Measurements from ENCODE around the gene SLC22A6. TPM values are rescaled to one million over a fixed set of nuclear protein-coding genes. Genes with fewer than 3 reads are reported as not detected.

Gene SLC22A6
- total RNA-seq, 1 donor from 2014 or later = not detected

- Mint-ChIP-seq H3K9me3 (no peaks in the 10 kb centered on the region), H3K4me1 (peaks cover 43% of the 10 kb centered on the region), H3K27ac (no peak overlapping the region), H3K36me3 (no peaks in the 10 kb centered on the region), H3K27me3 (ENCODE audit: insufficient read depth, low read depth) (peaks cover 5% of the 10 kb centered on the region), H3K4me3 (no peak overlapping the region)
- DNase-seq (ENCODE audit: low spot score) = no peak
- H3K4me1 ChIP-seq = peaks cover 37% of the 10 kb centered on the region
- H3K9me3 ChIP-seq (ENCODE audit: low read depth) = no peaks in the 10 kb centered on the region
- TF ChIP-seq CTCF (IDR thresholded peaks at IDR 0.05) (no peak), EZH2 (IDR thresholded peaks at IDR 0.05) (no peak), EZH2phosphoT487 (IDR thresholded peaks at IDR 0.05) (no peak)
- H3K36me3 ChIP-seq = no peaks in the 10 kb centered on the region
- no peak overlapping the region for H3K27ac ChIP-seq
- H3F3A ChIP-seq (ENCODE audit: low read depth) = peaks cover 18% of the 10 kb centered on the region
- H3K4me3 ChIP-seq = no peak overlapping the region
- no peak overlapping the region for H3K4me2 ChIP-seq
- no peak overlapping the region for H3K9ac ChIP-seq
- no peak overlapping the region for H2AFZ ChIP-seq (replicated peaks)
- H3K27me3 ChIP-seq = peaks cover 9% of the 10 kb centered on the region
- peaks cover 6% of the 10 kb centered on the region for H4K20me1 ChIP-seq (ENCODE audit: low read depth)
- H3K79me2 ChIP-seq (ENCODE audit: low read depth) = no peaks in the 10 kb centered on the region
Measured at GRCh38 chr11:63019506-63019905, 34.7 kb upstream of the SLC22A6 start.

- Histone ChIP-seq H2AFZ (replicated peaks) (no peak overlapping the region), H3K9ac (no peak overlapping the region), H3K4me2 (peak overlapping the region; percentile 65), H3F3A (ENCODE audit: low read depth) (peaks cover 18% of the 10 kb centered on the region), H3K79me2 (ENCODE audit: low read depth) (no peaks in the 10 kb centered on the region), H3K36me3 (no peaks in the 10 kb centered on the region), H3K27me3 (peaks cover 9% of the 10 kb centered on the region), H3K4me1 (peaks cover 29% of the 10 kb centered on the region), H3K9me3 (ENCODE audit: low read depth) (no peaks in the 10 kb centered on the region), H4K20me1 (ENCODE audit: low read depth) (peaks cover 6% of the 10 kb centered on the region), H3K4me3 (no peak overlapping the region), H3K27ac (no peak overlapping the region)
- TF ChIP-seq CTCF (IDR thresholded peaks at IDR 0.05) (no peak), EZH2 (IDR thresholded peaks at IDR 0.05) (no peak), EZH2phosphoT487 (IDR thresholded peaks at IDR 0.05) (no peak)
- Mint-ChIP-seq H3K4me3 (no peak overlapping the region), H3K36me3 (no peaks in the 10 kb centered on the region), H3K4me1 (peaks cover 34% of the 10 kb centered on the region), H3K27ac (no peak overlapping the region), H3K27me3 (ENCODE audit: insufficient read depth, low read depth) (peaks cover 9% of the 10 kb centered on the region), H3K9me3 (no peaks in the 10 kb centered on the region)
- peak; percentile 64 for DNase-seq (ENCODE audit: low spot score)
Measured at GRCh38 chr11:63017306-63017974, 32.7 kb upstream of the SLC22A6 start.

- H3K79me2 ChIP-seq (ENCODE audit: low read depth) = no peaks in the 10 kb centered on the region
- peak within 1 kb of the TSS; percentile 77 for H3K27ac Mint-ChIP-seq
Measured at GRCh38 chr11:63015521-63016215, 30.9 kb upstream of the SLC22A6 start, which contains the start of gene SLC22A8. SLC22A8 (minus strand) TSS chr11:63015841; CDS start chr11:63014958, 883 bp downstream.

More at GRCh38 chr11:63015521-63016215, 30.9 kb upstream of the SLC22A6 start, which contains the start of gene SLC22A8:
- H3K4me3 Mint-ChIP-seq = peak within 1 kb of the TSS; percentile 11
- Histone ChIP-seq H3K4me2 (peak within 1 kb of the TSS; percentile 64), H3F3A (ENCODE audit: low read depth) (peaks cover 18% of the 10 kb centered on the region), H3K9me3 (ENCODE audit: low read depth) (no peaks in the 10 kb centered on the region), H4K20me1 (ENCODE audit: low read depth) (peaks cover 6% of the 10 kb centered on the region), H2AFZ (replicated peaks) (no peak within 1 kb of the TSS), H3K27me3 (no peaks in the 10 kb centered on the region), H3K9ac (no peak within 1 kb of the TSS), H3K4me3 (no peak within 1 kb of the TSS), H3K36me3 (no peaks in the 10 kb centered on the region), H3K27ac (no peak within 1 kb of the TSS), H3K4me1 (peaks cover 29% of the 10 kb centered on the region)
- peaks cover 6% of the 10 kb centered on the region for H3K27me3 Mint-ChIP-seq (ENCODE audit: insufficient read depth, low read depth)
- H3K36me3 Mint-ChIP-seq = no peaks in the 10 kb centered on the region
- no peaks in the 10 kb centered on the region for H3K9me3 Mint-ChIP-seq
- no peak for TF ChIP-seq EZH2phosphoT487 (IDR thresholded peaks at IDR 0.05)
- TF ChIP-seq CTCF (IDR thresholded peaks at IDR 0.05) = no peak
- no peak for TF ChIP-seq EZH2 (IDR thresholded peaks at IDR 0.05)
- DNase-seq (ENCODE audit: low spot score) = peak; percentile 68
- H3K4me1 Mint-ChIP-seq = peaks cover 39% of the 10 kb centered on the region
